ENCODE results near the gene NOL7. TPM values are rescaled to one million over a fixed set of nuclear protein-coding genes. Genes with fewer than 3 reads are reported as not detected.

Gene NOL7
- total and polyA plus RNA-seq, 5 experiments from 2014 or later: 74.8 to 142 (median 109) TPM

DNA sequence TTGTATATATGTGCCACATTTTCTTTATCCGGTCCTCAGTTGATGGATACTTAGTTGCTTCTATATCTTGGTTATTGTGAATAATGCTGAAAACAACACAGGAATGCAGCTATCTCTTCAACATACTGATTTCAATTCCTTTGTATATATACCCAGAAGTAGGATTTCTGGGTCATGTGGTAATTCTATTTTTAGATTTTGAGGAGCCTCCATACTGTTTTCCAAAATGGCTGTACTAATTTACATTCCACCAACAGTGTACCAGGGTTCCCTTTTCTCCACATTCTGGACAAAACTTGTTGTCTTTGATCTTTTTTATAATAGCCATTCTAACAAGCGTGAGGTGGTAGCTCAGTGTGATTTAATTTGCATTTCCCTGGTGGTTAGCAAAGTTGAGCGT is 39.1 kb upstream of the NOL7 start:
- Mint-ChIP-seq H3K36me3 (peaks cover 0 to 15% (median 13%) of the 10 kb centered on the region in 3 donors), H3K4me3 (peak overlapping the region in 8 of 10 donors; percentile 16 to 97 (median 60)), H3K27ac (peak overlapping the region in 6 of 10 donors; percentile 13 to 95 (median 78)), H3K4me1 (peaks cover 16 to 30% (median 26%) of the 10 kb centered on the region in 4 donors), H3K27me3 (no peaks in the 10 kb centered on the region), H3K9me3 (peaks cover 0 to 4% (median 0%) of the 10 kb centered on the region in 9 donors)
- POLR2A ChIA-PET: interaction anchor here (1.5 to 5.5 kb wide), 3 partner anchors 11 to 221 kb away, joined by 3 to 91 read pairs (median 4); partner anchors contain the start of gene NOL7
- ATAC-seq: no peak
- DNase-seq: no peak

DNA sequence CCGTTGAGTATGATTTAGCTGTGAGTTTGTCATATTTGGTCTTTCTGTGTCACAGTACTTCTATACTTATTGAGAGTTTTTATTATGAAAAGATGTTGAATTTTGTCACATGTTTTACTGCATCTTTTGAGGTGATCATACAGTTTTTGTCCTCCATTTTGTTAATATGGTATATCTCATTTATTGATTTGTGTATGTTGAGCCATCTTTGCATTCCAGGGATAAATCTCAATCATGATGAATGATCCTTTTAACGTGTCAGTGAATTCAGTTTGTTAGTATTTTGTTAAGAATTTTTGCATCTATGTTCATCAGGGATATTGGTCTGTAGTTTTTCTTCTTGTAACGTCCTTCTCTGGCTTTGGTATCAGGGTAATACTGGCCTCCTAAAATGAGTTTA is 37.2 kb upstream of the NOL7 start:
- Mint-ChIP-seq H3K4me3 (no peak overlapping the region), H3K9me3 (peaks cover 0 to 4% (median 0%) of the 10 kb centered on the region in 9 donors), H3K27ac (no peak overlapping the region), H3K27me3 (no peaks in the 10 kb centered on the region), H3K36me3 (peaks cover 0 to 27% (median 17%) of the 10 kb centered on the region in 3 donors), H3K4me1 (peaks cover 19 to 30% (median 26%) of the 10 kb centered on the region in 4 donors)
- POLR2A ChIA-PET: no interaction called here
- ATAC-seq: no peak
- DNase-seq: no peak

DNA sequence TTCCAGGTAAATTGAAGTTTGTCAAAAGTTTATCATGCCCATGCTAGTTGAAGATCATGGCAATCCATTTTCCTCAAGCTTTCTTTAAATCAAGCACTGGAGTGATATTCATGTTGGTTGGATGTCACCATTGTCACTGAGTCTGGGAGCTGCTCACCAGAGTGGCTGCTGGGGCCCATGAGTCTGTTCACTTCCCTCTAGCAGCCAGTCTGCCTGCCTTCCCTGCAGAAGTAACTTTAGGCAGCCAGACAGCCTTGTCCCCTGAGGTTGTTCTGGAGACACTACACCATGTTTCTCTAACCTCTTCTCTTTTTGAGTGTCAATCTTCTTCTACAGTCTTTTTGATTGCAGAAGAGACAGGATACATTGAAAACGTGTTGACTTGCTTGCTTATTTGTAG is 35.2 kb upstream of the NOL7 start:
- peaks cover 0 to 37% (median 23%) of the 10 kb centered on the region in 3 donors for H3K36me3 Mint-ChIP-seq
- H3K9me3 Mint-ChIP-seq: peaks cover 0 to 4% (median 0%) of the 10 kb centered on the region in 9 donors
- H3K4me1 Mint-ChIP-seq: peaks cover 17 to 21% (median 19%) of the 10 kb centered on the region in 4 donors
- peak overlapping the region in 1 of 10 donors; percentile 13 for H3K27ac Mint-ChIP-seq
- POLR2A ChIA-PET: no interaction called here
- no peak for ATAC-seq
- no peak for DNase-seq
- H3K4me3 Mint-ChIP-seq: no peak overlapping the region
- H3K27me3 Mint-ChIP-seq: no peaks in the 10 kb centered on the region

DNA sequence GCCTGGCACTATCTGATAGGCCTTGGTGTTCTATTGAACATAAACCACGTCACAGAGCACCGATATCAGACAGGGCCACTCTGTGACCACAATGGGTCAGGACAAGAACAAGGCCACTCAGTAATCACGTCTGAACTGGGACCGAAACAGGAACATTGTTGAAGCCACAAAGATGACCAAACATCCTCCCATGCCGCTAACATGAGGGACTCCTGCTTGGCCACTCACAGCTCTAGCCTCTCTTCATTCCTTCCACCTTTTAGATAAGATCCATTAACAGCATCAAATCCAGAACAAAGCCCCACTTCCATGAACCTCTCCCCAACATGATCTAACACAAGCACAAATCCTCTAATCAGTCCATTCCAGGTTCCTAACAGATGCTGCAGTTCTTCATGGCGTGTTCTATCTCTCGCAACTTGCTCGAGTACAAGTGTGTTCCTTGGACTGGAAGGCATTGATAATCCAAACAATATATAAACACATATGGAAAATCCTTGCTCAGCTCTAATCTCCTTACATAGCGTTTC is 33.4 kb upstream of the NOL7 start:
- DNase-seq (no peak), ATAC-seq (no peak)
- Mint-ChIP-seq H3K4me3 (no peak overlapping the region), H3K27me3 (no peaks in the 10 kb centered on the region), H3K36me3 (peaks cover 0 to 49% (median 23%) of the 10 kb centered on the region in 3 donors), H3K27ac (peak overlapping the region in 2 of 10 donors; percentile 9 to 39), H3K9me3 (peaks cover 0 to 4% (median 0%) of the 10 kb centered on the region in 9 donors), H3K4me1 (peaks cover 1 to 8% (median 6%) of the 10 kb centered on the region in 4 donors)
- POLR2A ChIA-PET: interaction anchor here (0.7 kb wide), 1 partner anchor 34 kb away, joined by 6 read pairs; no protein-coding TSS in a partner anchor

DNA sequence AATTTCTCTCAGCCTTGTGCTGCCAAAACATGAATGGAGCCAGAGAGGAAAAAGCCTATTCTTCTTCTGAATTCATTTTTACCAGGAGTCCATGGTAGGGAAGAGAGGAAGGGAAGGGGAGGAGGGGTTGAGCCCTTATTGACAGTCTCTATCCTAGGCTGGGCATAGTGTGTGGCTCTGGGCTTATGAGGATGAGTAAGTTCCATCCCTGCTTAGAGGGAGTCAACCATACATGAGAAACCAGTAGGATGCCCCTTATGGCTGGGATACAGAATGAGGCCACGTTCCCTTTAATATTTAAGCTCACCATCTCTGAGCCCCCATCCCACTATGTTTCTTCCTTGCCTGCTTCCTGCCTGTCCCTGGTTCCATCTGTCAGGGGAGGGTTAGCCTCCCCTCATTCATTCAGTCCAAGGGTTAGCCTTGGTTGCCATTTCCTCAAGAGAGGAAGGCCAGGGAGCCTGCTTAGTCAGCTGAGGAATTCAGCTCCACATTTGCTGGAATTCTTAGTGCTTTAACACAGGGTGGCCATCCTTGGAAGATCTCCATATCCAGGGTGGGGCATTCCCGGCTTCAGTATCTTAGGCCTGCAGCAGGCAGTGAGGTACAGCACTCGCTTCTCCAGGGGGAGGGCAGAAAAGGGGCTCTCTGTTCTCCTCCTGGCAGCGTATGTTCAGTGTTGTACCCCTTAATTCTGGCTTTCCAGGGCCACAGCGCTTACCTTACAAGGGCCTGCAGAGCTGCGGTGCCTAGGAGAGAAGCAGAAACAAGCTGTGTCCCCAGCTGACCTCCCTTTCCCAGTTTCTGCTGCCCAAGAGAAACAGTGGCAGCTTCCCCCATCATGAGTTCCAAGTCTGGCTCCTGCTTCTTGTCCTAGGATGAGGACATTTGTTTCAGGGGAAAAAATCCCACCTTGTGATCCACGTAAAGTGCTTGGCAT is 28.3 kb upstream of the NOL7 start:
- POLR2A ChIA-PET: interaction anchor here (0.5 to 1.4 kb wide), 2 partner anchors 11 to 256 kb away, joined by 3 read pairs; no protein-coding TSS in a partner anchor
- peaks cover 0 to 58% (median 20%) of the 10 kb centered on the region in 3 donors for H3K36me3 Mint-ChIP-seq
- no peak for DNase-seq
- no peaks in the 10 kb centered on the region for H3K9me3 Mint-ChIP-seq
- no peaks in the 10 kb centered on the region for H3K27me3 Mint-ChIP-seq
- no peak for ATAC-seq
- no peak overlapping the region for H3K27ac Mint-ChIP-seq
- H3K4me1 Mint-ChIP-seq: peaks cover 0 to 7% (median 2%) of the 10 kb centered on the region in 4 donors
- no peak overlapping the region for H3K4me3 Mint-ChIP-seq

DNA sequence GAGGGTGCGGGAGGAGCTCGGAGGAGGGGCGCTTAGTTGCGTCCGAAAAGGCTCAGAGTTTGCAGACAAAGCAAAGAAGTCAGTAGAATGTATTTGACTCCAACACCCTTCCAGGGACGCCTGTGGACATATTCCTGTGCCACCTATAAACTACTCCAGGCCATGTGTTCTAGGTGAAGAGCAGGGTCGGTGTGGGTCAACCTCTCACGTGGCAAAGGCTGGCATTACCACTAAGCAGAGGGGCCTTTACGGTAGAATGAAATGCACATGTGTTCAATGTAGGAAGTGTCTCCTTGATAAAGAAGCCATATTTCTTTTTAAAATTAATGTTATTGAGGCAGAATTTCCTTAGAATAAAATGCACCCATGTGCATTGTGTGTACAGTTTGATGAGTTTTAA is 25.3 kb upstream of the NOL7 start:
- Mint-ChIP-seq H3K4me1 (peaks cover 0 to 6% (median 1%) of the 10 kb centered on the region in 4 donors), H3K9me3 (no peaks in the 10 kb centered on the region), H3K27me3 (no peaks in the 10 kb centered on the region), H3K4me3 (no peak overlapping the region), H3K27ac (no peak overlapping the region), H3K36me3 (peaks cover 0 to 54% (median 18%) of the 10 kb centered on the region in 3 donors)
- DNase-seq (no peak), ATAC-seq (no peak)
- POLR2A ChIA-PET: no interaction called here

DNA sequence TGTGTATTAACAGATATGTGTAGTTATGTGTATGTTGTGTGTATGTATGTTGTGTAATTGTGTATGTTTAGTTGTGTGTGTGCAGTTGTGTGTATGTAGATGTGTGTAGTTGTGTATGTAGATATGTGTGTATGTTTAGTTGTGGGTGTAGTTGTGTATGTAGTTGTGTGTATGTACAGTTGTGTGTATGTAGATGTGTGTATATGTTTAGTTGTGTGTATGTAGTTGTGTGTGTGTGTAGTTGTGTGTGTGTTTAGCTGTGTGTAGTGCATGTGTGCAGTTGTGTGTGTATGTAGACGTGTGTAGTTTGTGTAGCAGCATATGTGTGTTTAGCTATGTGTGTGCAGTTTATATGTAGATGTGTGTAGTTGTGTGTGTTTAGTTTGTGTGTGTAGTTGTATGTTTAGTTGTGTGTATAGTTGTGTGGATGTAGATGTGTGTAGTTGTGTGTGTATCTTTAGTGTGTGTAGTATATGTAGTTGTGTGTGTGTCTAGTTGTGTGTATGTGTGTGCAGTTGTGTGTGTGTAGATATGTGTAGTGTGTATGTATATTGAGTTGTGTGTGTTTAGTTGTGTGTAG is 24.5 kb upstream of the NOL7 start:
- Mint-ChIP-seq H3K27ac (no peak overlapping the region), H3K9me3 (no peaks in the 10 kb centered on the region), H3K4me1 (peaks cover 0 to 6% (median 1%) of the 10 kb centered on the region in 4 donors), H3K27me3 (no peaks in the 10 kb centered on the region), H3K36me3 (peaks cover 0 to 57% (median 24%) of the 10 kb centered on the region in 3 donors), H3K4me3 (no peak overlapping the region)
- POLR2A ChIA-PET: no interaction called here
- ATAC-seq: no peak
- DNase-seq: no peak

DNA sequence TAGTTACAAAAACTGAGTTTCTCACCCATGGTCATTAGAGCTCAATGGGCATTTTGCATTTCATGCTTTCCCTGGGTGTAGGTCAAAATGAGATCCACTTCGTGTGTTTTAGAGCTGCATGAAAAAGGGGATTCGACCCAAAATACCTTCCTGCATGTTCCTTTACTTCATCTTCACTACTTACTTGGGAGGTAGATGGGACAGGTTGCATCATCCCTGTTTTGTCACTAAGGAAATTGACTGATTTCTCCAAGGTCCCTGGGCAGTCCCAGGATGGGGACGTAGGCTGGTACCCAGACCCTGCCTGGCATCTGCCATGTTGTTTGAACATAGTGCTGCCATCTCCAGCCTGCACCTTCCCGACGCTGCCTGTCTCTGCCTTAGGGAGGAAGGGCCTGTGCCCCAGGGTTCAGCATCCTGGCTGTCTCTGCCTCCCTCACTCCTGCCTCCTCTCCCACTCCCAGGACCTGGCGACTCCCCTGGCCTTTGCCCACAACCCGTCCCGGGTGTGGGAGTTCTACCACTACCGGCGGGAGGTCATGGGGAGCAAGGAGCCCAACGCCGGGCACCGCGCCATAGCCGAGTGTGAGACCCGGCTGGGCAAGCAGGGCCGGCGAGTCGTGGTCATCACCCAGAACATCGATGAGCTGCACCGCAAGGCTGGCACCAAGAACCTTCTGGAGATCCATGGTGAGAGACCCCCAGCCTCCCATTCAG is 23.8 kb upstream of the NOL7 start:
- no peaks in the 10 kb centered on the region for H3K27me3 Mint-ChIP-seq
- H3K4me1 Mint-ChIP-seq: peaks cover 0 to 4% (median 1%) of the 10 kb centered on the region in 4 donors
- H3K4me3 Mint-ChIP-seq: no peak overlapping the region
- DNase-seq (no peak), ATAC-seq (no peak)
- peaks cover 0 to 58% (median 27%) of the 10 kb centered on the region in 3 donors for H3K36me3 Mint-ChIP-seq
- POLR2A ChIA-PET: interaction anchor here (1.0 kb wide), 1 partner anchor 17 kb away, joined by 3 read pairs; the partner anchor contains the start of gene SIRT5
- H3K9me3 Mint-ChIP-seq: no peaks in the 10 kb centered on the region
- H3K27ac Mint-ChIP-seq: no peak overlapping the region

DNA sequence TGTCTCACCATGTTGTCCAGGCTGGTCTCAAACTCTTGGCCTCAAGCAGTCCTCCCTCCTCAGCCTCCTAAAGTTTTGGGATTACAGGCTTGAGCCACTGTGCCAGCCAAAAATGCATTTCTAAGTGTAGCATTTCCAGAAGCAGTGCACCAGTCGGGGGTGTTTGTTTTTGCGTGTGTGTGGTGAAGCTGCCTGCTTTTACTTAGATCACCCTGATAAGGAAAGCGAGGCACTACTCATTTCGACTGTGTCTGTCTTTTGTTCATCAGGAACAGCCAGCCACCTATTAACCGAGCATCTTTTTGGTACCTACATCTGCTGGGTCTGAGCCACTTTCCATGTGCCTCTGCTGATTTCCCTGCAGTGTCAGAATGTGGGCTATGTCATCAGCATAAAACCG is 22.0 kb upstream of the NOL7 start:
- POLR2A ChIA-PET: interaction anchor here (0.7 kb wide), 1 partner anchor 98 kb away, joined by 4 read pairs; no protein-coding TSS in a partner anchor
- H3K27me3 Mint-ChIP-seq: no peaks in the 10 kb centered on the region
- H3K36me3 Mint-ChIP-seq: peaks cover 0 to 63% (median 28%) of the 10 kb centered on the region in 3 donors
- no peak overlapping the region for H3K4me3 Mint-ChIP-seq
- H3K9me3 Mint-ChIP-seq: no peaks in the 10 kb centered on the region
- peak overlapping the region in 1 of 10 donors; percentile 12 for H3K27ac Mint-ChIP-seq
- DNase-seq (no peak), ATAC-seq (no peak)
- H3K4me1 Mint-ChIP-seq: peaks cover 0 to 5% (median 0%) of the 10 kb centered on the region in 4 donors

DNA sequence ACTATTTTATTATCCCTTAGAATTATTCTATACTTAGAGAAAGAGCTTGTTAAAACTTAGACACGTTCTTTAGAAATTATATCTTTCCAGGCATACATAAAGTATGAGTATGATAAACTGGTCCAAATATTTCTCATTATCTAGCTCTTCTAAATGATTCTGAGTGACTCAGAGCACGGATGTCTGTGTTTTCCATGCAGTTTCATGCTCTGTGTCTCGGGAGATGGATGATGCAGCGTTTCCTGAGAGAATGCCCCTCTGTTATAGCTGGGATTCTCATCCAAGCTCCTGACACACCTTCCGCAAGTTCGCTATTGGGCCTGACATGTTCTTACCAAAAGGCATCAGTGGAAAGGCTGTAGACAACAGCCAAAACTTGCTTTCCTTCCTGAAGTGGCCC is 21.4 kb upstream of the NOL7 start:
- Mint-ChIP-seq H3K27ac (no peak overlapping the region), H3K4me3 (no peak overlapping the region), H3K4me1 (peaks cover 0 to 5% (median 0%) of the 10 kb centered on the region in 4 donors), H3K9me3 (no peaks in the 10 kb centered on the region), H3K27me3 (no peaks in the 10 kb centered on the region), H3K36me3 (peaks cover 0 to 63% (median 25%) of the 10 kb centered on the region in 3 donors)
- POLR2A ChIA-PET: no interaction called here
- no peak for DNase-seq
- no peak for ATAC-seq

DNA sequence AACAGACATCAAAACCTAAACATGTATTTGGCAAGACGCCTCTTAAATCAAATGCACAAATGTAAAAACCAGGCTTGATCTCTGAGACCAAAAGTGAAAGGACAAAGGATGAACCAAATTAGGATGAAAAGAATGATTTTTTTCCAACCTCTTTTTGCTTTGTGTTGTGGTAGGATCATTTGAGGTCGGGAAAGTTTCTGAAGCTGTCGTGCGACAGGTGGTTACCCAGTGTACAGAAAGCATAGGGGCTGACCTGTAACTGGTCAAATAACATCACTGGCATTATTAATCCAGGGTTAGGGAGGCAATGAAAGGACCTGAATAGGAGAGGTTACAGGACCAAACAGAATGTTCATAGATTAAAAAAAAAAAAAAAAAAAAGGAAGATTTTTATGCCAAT is 18.1 kb upstream of the NOL7 start:
- peaks cover 0 to 3% (median 0%) of the 10 kb centered on the region in 4 donors for H3K4me1 Mint-ChIP-seq
- no peak for ATAC-seq
- no peak overlapping the region for H3K4me3 Mint-ChIP-seq
- no peak overlapping the region for H3K27ac Mint-ChIP-seq
- no peaks in the 10 kb centered on the region for H3K27me3 Mint-ChIP-seq
- H3K36me3 Mint-ChIP-seq: peaks cover 0 to 80% (median 25%) of the 10 kb centered on the region in 3 donors
- POLR2A ChIA-PET: no interaction called here
- DNase-seq: no peak
- no peaks in the 10 kb centered on the region for H3K9me3 Mint-ChIP-seq

DNA sequence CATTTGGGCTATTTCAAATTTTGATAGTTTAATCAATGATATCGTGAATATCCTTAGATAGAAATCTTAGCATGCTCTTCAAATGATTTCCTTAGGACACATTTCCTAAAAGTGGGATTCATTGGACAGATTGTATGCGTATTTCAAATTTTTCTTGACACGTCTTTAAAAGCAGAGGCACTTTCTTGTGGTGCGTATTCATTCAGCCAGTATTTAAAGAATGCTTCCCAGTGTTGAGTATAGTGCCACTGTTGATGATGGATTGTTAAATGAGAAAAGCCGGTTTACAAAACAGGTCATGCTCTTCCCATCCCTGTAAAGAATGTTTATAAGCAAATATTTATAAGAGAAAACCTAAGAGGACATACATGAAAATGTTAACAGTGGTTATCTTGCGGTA is 15.1 kb upstream of the NOL7 start:
- peaks cover 0 to 87% (median 22%) of the 10 kb centered on the region in 3 donors for H3K36me3 Mint-ChIP-seq
- POLR2A ChIA-PET: no interaction called here
- H3K27ac Mint-ChIP-seq: no peak overlapping the region
- DNase-seq: no peak
- H3K9me3 Mint-ChIP-seq: no peaks in the 10 kb centered on the region
- peaks cover 0 to 2% (median under 1%) of the 10 kb centered on the region in 4 donors for H3K4me1 Mint-ChIP-seq
- no peak overlapping the region for H3K4me3 Mint-ChIP-seq
- no peak for ATAC-seq
- no peaks in the 10 kb centered on the region for H3K27me3 Mint-ChIP-seq
